Measurements from ENCODE around the gene ZCCHC3. TPM values are rescaled to one million over a fixed set of nuclear protein-coding genes. Genes with fewer than 3 reads are reported as not detected.

ZCCHC3 gene
- total RNA-seq, 1 donor from 2014 or later, result 23.3 TPM

- no peak for TF ChIP-seq CTCF (IDR thresholded peaks at IDR 0.05; ENCODE audit: insufficient read depth, low read length, poor library complexity, severe bottlenecking)
- DNase-seq (ENCODE audit: low read depth), result no peak
- H3K36me3 ChIP-seq (ENCODE audit: control insufficient read depth, insufficient read depth, low read length), result no peaks in the 10 kb centered on the region
- no peak overlapping the region for H3K4me3 ChIP-seq (ENCODE audit: low read depth, low read length)
- H3K27me3 ChIP-seq (ENCODE audit: control insufficient read depth, insufficient read depth, low read length), result no peaks in the 10 kb centered on the region
These were observed 44.3 kb downstream of the ZCCHC3 start for GRCh38 chr20:341682-342081.

GRCh38 chr20:343107-343506 is 45.7 kb downstream of the ZCCHC3 start:
- no peak for DNase-seq (ENCODE audit: low read depth)
- TF ChIP-seq CTCF (IDR thresholded peaks at IDR 0.05; ENCODE audit: insufficient read depth, low read length, poor library complexity, severe bottlenecking), result no peak
- H3K4me3 ChIP-seq (ENCODE audit: low read depth, low read length), result no peak overlapping the region
- no peaks in the 10 kb centered on the region for H3K36me3 ChIP-seq (ENCODE audit: control insufficient read depth, insufficient read depth, low read length)
- no peaks in the 10 kb centered on the region for H3K27me3 ChIP-seq (ENCODE audit: control insufficient read depth, insufficient read depth, low read length)

- peak overlapping the region; percentile 76 for H3K4me3 ChIP-seq (ENCODE audit: low read depth, low read length)
These were observed 48.8 kb downstream of the ZCCHC3 start for GRCh38 chr20:346033-346639.

GRCh38 chr20:346640-347316 is 49.4 kb downstream of the ZCCHC3 start, which contains the start of gene NRSN2:
Gene NRSN2 (plus strand): TSS chr20:347111. CDS start chr20:349644, 2,533 bp downstream.
- Histone ChIP-seq H3K36me3 (ENCODE audit: control insufficient read depth, insufficient read depth, low read length) (no peaks in the 10 kb centered on the region), H3K27me3 (ENCODE audit: control insufficient read depth, insufficient read depth, low read length) (no peaks in the 10 kb centered on the region), H3K4me3 (ENCODE audit: low read depth, low read length) (peak within 1 kb of the TSS; percentile 76)
- TF ChIP-seq CTCF (IDR thresholded peaks at IDR 0.05; ENCODE audit: insufficient read depth, low read length, poor library complexity, severe bottlenecking), result no peak
- DNase-seq (ENCODE audit: low read depth), result no peak

More at GRCh38 chr20:346033-346639, 48.8 kb downstream of the ZCCHC3 start:
- DNase-seq (ENCODE audit: low read depth), result no peak
- no peak for TF ChIP-seq CTCF (IDR thresholded peaks at IDR 0.05; ENCODE audit: insufficient read depth, low read length, poor library complexity, severe bottlenecking)
- Histone ChIP-seq H3K36me3 (ENCODE audit: control insufficient read depth, insufficient read depth, low read length) (no peaks in the 10 kb centered on the region), H3K27me3 (ENCODE audit: control insufficient read depth, insufficient read depth, low read length) (no peaks in the 10 kb centered on the region)

GRCh38 chr20:347317-347639 is 49.9 kb downstream of the ZCCHC3 start:
- Histone ChIP-seq H3K27me3 (ENCODE audit: control insufficient read depth, insufficient read depth, low read length) (no peaks in the 10 kb centered on the region), H3K4me3 (ENCODE audit: low read depth, low read length) (peak overlapping the region; percentile 76), H3K36me3 (ENCODE audit: control insufficient read depth, insufficient read depth, low read length) (no peaks in the 10 kb centered on the region)
- no peak for TF ChIP-seq CTCF (IDR thresholded peaks at IDR 0.05; ENCODE audit: insufficient read depth, low read length, poor library complexity, severe bottlenecking)
- no peak for DNase-seq (ENCODE audit: low read depth)
